Measurements from ENCODE around the gene ABCC9. TPM values are rescaled to one million over a fixed set of nuclear protein-coding genes. Genes with fewer than 3 reads are reported as not detected.

Gene ABCC9
- polyA plus RNA-seq, 1 of the 3 experiments (the other 2 are of a cell fraction): 0.02 TPM

GRCh38 chr12:21983095-21983494 is 41.9 kb upstream of the ABCC9 start (continued):
- TF ChIP-seq REST (IDR thresholded peaks at IDR 0.05; ENCODE audit: low read depth, low read length) (no peak), RAD21 (IDR thresholded peaks at IDR 0.05; ENCODE audit: low read length) (no peak), FOXM1 (IDR thresholded peaks at IDR 0.05; ENCODE audit: low read depth) (no peak), CHD2 (IDR thresholded peaks at IDR 0.05; ENCODE audit: low read length, partially characterized antibody) (no peak)

- no peaks in the 10 kb centered on the region for H3K9me3 ChIP-seq
- TF ChIP-seq YY1 (IDR thresholded peaks at IDR 0.05; ENCODE audit: low read depth) (no peak), ELF1 (IDR thresholded peaks at IDR 0.05) (no peak)
- no peaks in the 10 kb centered on the region for H3K4me1 ChIP-seq (ENCODE audit: control insufficient read depth in 1 of 2, insufficient read depth in 2 of 2, low read depth in 1 of 2, low read length in 1 of 2)
- POLR2A ChIA-PET: no interaction called here
- no peak for DNase-seq
- H4K20me1 ChIP-seq (ENCODE audit: insufficient read depth): no peaks in the 10 kb centered on the region
- H3K4me2 ChIP-seq: no peak overlapping the region
- CTCF ChIA-PET: interaction anchor here (1.6 kb wide), 1 partner anchor 283 kb away, joined by 7 read pairs; no protein-coding TSS in a partner anchor
- H3K9ac ChIP-seq: no peak overlapping the region
- H2AFZ ChIP-seq (ENCODE audit: low read depth): no peak overlapping the region
- H3K27ac ChIP-seq (ENCODE audit: low read depth in 2 of 2, low read length in 1 of 2): no peak overlapping the region
- no peaks in the 10 kb centered on the region for H3K27me3 ChIP-seq (ENCODE audit: insufficient read depth)
- H3K79me2 ChIP-seq (ENCODE audit: insufficient read depth): no peaks in the 10 kb centered on the region
- no peaks in the 10 kb centered on the region for H3K9me2 ChIP-seq
- no peak overlapping the region for H3K4me3 ChIP-seq (ENCODE audit: low read depth in 2 of 2, low read length in 1 of 2)
- 7% methylated on average over 1 of the region's 1 CpG for WGBS (ENCODE audit: low lambda C conversion rate)
- H3F3A ChIP-seq (replicated peaks; ENCODE audit: insufficient read depth): no peaks in the 10 kb centered on the region
- no peaks in the 10 kb centered on the region for H3K36me3 ChIP-seq (replicated peaks in 1 of 2; ENCODE audit: control insufficient read depth in 1 of 2, insufficient read depth in 2 of 2, low read length in 1 of 2)
Measured at GRCh38 chr12:21980544-21980943, 39.3 kb upstream of the ABCC9 start.

GRCh38 chr12:21975293-21975692 is 34.1 kb upstream of the ABCC9 start:
- Histone ChIP-seq H3K79me2 (ENCODE audit: insufficient read depth) (no peaks in the 10 kb centered on the region), H3F3A (replicated peaks; ENCODE audit: insufficient read depth) (no peaks in the 10 kb centered on the region), H3K9ac (no peak overlapping the region), H3K9me3 (no peaks in the 10 kb centered on the region), H3K36me3 (replicated peaks in 1 of 2; ENCODE audit: control insufficient read depth in 1 of 2, insufficient read depth in 2 of 2, low read length in 1 of 2) (no peaks in the 10 kb centered on the region), H3K27ac (ENCODE audit: low read depth in 2 of 2, low read length in 1 of 2) (no peak overlapping the region), H3K4me3 (ENCODE audit: low read depth in 2 of 2, low read length in 1 of 2) (no peak overlapping the region), H3K4me2 (no peak overlapping the region), H3K27me3 (ENCODE audit: insufficient read depth) (no peaks in the 10 kb centered on the region), H3K4me1 (ENCODE audit: control insufficient read depth in 1 of 2, insufficient read depth in 2 of 2, low read depth in 1 of 2, low read length in 1 of 2) (peaks cover 0 to 2% of the 10 kb centered on the region in 2 experiments; a peak in 1 of 4 replicates), H3K9me2 (no peaks in the 10 kb centered on the region), H4K20me1 (ENCODE audit: insufficient read depth) (no peaks in the 10 kb centered on the region), H2AFZ (ENCODE audit: low read depth) (no peak overlapping the region)
- CTCF ChIA-PET: no interaction called here
- WGBS (ENCODE audit: low lambda C conversion rate): 8% methylated on average over 1 of the region's 1 CpG
- POLR2A ChIA-PET: no interaction called here
- no peak for DNase-seq
- TF ChIP-seq TAF1 (IDR thresholded peaks at IDR 0.05; ENCODE audit: borderline replicate concordance, low read depth, low read length) (no peak), SMC3 (IDR thresholded peaks at IDR 0.05; ENCODE audit: low read depth, low read length) (no peak), USF2 (IDR thresholded peaks at IDR 0.05; ENCODE audit: borderline replicate concordance, low read depth, low read length) (no peak), ZBTB33 (IDR thresholded peaks at IDR 0.05; ENCODE audit: borderline replicate concordance, low read depth) (no peak), TEAD4 (IDR thresholded peaks at IDR 0.05; ENCODE audit: borderline replicate concordance, insufficient read depth) (no peak), USF1 (IDR thresholded peaks at IDR 0.05; ENCODE audit: borderline replicate concordance, low read depth) (no peak), TCF12 (IDR thresholded peaks at IDR 0.05) (no peak), MXI1 (IDR thresholded peaks at IDR 0.05; ENCODE audit: low read depth, low read length) (no peak), RCOR1 (IDR thresholded peaks at IDR 0.05; ENCODE audit: low read length) (no peak), FOXM1 (IDR thresholded peaks at IDR 0.05; ENCODE audit: low read depth) (no peak), EZH2phosphoT487 (IDR thresholded peaks at IDR 0.05; ENCODE audit: borderline replicate concordance, low read depth) (no peak), SIN3A (IDR thresholded peaks at IDR 0.05; ENCODE audit: borderline replicate concordance, low read depth, low read length) (no peak), GATA2 (CRISPR knock-in tag; IDR thresholded peaks at IDR 0.05) (no peak), JUND (IDR thresholded peaks at IDR 0.05) (no peak), CHD2 (IDR thresholded peaks at IDR 0.05; ENCODE audit: low read length, partially characterized antibody) (no peak)
